H1 (cell line): ENCODE results near the gene C1S. TPM values are rescaled to one million over a fixed set of nuclear protein-coding genes. Genes with fewer than 3 reads are reported as not detected.

Experiments used
- CTCF ChIA-PET: fragments of 300-600 bp; sonication (Branson Sonifier 250); formaldehyde crosslinking; loops from one replicate; lab custom pipeline; 2021; ENCODE audit not compliant: partially characterized antibody; lab: Charles Lee
- POLR2A ChIA-PET: fragments of 300-600 bp; sonication (Branson Sonifier 250); formaldehyde crosslinking; loops from one replicate; lab custom pipeline; 2021; ENCODE audit warnings: inconsistent platforms; ENCODE audit not compliant: partially characterized antibody; lab: Charles Lee
- DNase-seq, 2 experiments: peaks; one replicate each; pipeline versions ENCODE4 v3.0.0 to v3.0.0-alpha.2; 2010 to 2022; ENCODE audit warnings: low spot score in 2 of 2, low read depth in 1 of 2, mixed read lengths in 1 of 2
- FAIRE-seq: peaks from 2 replicates; lab custom pipeline; 2011; peaks lifted over from hg19 to GRCh38; lab: Jason Lieb, UNC
- H2AFZ ChIP-seq: 2 replicates; pipeline ENCODE4 v1.8.1; 2012; ENCODE audit warnings: low read length, inconsistent platforms
- H2AK5ac ChIP-seq: 2 replicates; pipeline ENCODE4 v1.6.1; 2013; ENCODE audit warnings: low read depth, low read length
- H2BK120ac ChIP-seq: replicated peaks from 2 replicates; pipeline ENCODE3; 2013; ENCODE audit warnings: low read depth, low read length, inconsistent platforms
- H2BK12ac ChIP-seq: 2 replicates; pipeline ENCODE4 v1.6.1; 2013; ENCODE audit warnings: low read depth, low read length
- H2BK15ac ChIP-seq: 2 replicates; pipeline ENCODE4 v1.6.1; 2013; ENCODE audit warnings: low read length
- H2BK20ac ChIP-seq: 2 replicates; pipeline ENCODE4 v1.6.1; 2013; ENCODE audit warnings: low read length
- H2BK5ac ChIP-seq: 2 replicates; pipeline ENCODE4 v1.6.1; 2013; ENCODE audit warnings: low read depth, low read length
- H3K14ac ChIP-seq: 2 replicates; pipeline ENCODE4 v1.6.1; 2013; ENCODE audit warnings: inconsistent platforms; ENCODE audit not compliant: insufficient read length
- H3K18ac ChIP-seq: 2 replicates; pipeline ENCODE4 v1.6.1; 2013; ENCODE audit warnings: low read length; ENCODE audit errors: extremely low read depth
- H3K23ac ChIP-seq: 2 replicates; pipeline ENCODE4 v1.6.1; 2013; ENCODE audit warnings: inconsistent platforms; ENCODE audit not compliant: insufficient read length
- H3K23me2 ChIP-seq: 2 replicates; pipeline ENCODE4 v1.6.1; 2013; ENCODE audit warnings: low read depth, low read length
- H3K27ac ChIP-seq: 2 replicates; pipeline ENCODE4 v1.6.1; 2011; ENCODE audit warnings: low read depth, low read length, inconsistent platforms
- H3K27me3 ChIP-seq, 4 experiments: replicated peaks in 1 of 4; 1 replicate in 1 of 4; 2 replicates in 3 of 4; pipeline versions ENCODE4 v1.6.1 to v1.8.1; 2011 to 2013; ENCODE audit warnings: low read length in 3 of 4, mild to moderate bottlenecking in 3 of 4, inconsistent platforms in 2 of 4, mixed read lengths in 2 of 4, moderate library complexity in 1 of 4; ENCODE audit not compliant: control insufficient read depth in 3 of 4, insufficient read depth in 3 of 4; ENCODE audit errors: extremely low read depth in 1 of 4
- H3K36me3 ChIP-seq, 4 experiments: 2 replicates each; pipeline versions ENCODE4 v1.6.1 to v1.8.1; 2011 to 2013; ENCODE audit warnings: mild to moderate bottlenecking in 4 of 4, low read length in 3 of 4, moderate library complexity in 2 of 4, control low read depth in 1 of 4, inconsistent platforms in 1 of 4; ENCODE audit not compliant: insufficient read depth in 4 of 4, control insufficient read depth in 2 of 4
- H3K4ac ChIP-seq: replicated peaks from 2 replicates; pipeline ENCODE3; 2013; ENCODE audit warnings: low read length, low read depth, mixed read lengths, inconsistent platforms; ENCODE audit not compliant: insufficient read length
- H3K4me1 ChIP-seq, 4 experiments: replicated peaks in 1 of 4; 1 replicate in 1 of 4; 2 replicates in 3 of 4; pipeline versions ENCODE4 v1.6.1 to v1.8.1; 2011 to 2013; ENCODE audit warnings: low read length in 3 of 4, inconsistent platforms in 2 of 4, mixed read lengths in 1 of 4; ENCODE audit not compliant: insufficient read depth in 4 of 4, control insufficient read depth in 3 of 4
- H3K4me2 ChIP-seq, 2 experiments: 2 replicates each; pipeline versions ENCODE4 v1.6.1 to v1.8.1; 2011 to 2013; ENCODE audit warnings: low read depth in 2 of 2, low read length in 2 of 2, control low read depth in 1 of 2, inconsistent platforms in 1 of 2, mild to moderate bottlenecking in 1 of 2; ENCODE audit not compliant: insufficient read depth in 1 of 2
- H3K4me3 ChIP-seq, 4 experiments: fragments of 200-600, 300-600 bp in 1 of 4; sonication (generic), shearing (Covaris generic), sonication (Bioruptor Twin) in 1 of 4; 2 replicates each; pipeline versions ENCODE4 v1.5.1 to v1.8.1; 2011 to 2016; ENCODE audit warnings: low read length in 4 of 4, low read depth in 3 of 4, control low read depth in 2 of 4, inconsistent platforms in 2 of 4, mild to moderate bottlenecking in 2 of 4, mixed read lengths in 1 of 4, moderate library complexity in 1 of 4; ENCODE audit not compliant: insufficient read depth in 2 of 4; ENCODE audit errors: extremely low read depth in 1 of 4
- H3K56ac ChIP-seq: replicated peaks from 2 replicates; pipeline ENCODE3; 2013; ENCODE audit warnings: low read depth, mild to moderate bottlenecking, mixed read lengths, low read length, inconsistent platforms; ENCODE audit not compliant: insufficient read length
- H3K79me1 ChIP-seq: 2 replicates; pipeline ENCODE4 v1.6.1; 2013; ENCODE audit warnings: low read depth, low read length, control low read depth
- H3K79me2 ChIP-seq, 2 experiments: 2 replicates each; pipeline versions ENCODE4 v1.6.1 to v1.8.1; 2012 to 2013; ENCODE audit warnings: low read length in 2 of 2, mild to moderate bottlenecking in 2 of 2, inconsistent platforms in 1 of 2; ENCODE audit not compliant: insufficient read depth in 2 of 2, control insufficient read depth in 1 of 2
- H3K9ac ChIP-seq, 4 experiments: replicated peaks in 1 of 4; 1 replicate in 1 of 4; 2 replicates in 3 of 4; pipeline versions ENCODE4 v1.6.1 to v1.8.1; 2011 to 2013; ENCODE audit warnings: low read depth in 3 of 4, low read length in 3 of 4, control low read depth in 2 of 4, mild to moderate bottlenecking in 2 of 4, moderate library complexity in 2 of 4, inconsistent platforms in 1 of 4; ENCODE audit errors: extremely low read depth in 1 of 4
- H3K9me3 ChIP-seq, 2 experiments: 2 replicates each; pipeline versions ENCODE4 v1.6.1 to v1.8.1; 2012 to 2013; ENCODE audit warnings: mild to moderate bottlenecking in 2 of 2, moderate library complexity in 2 of 2, control low read depth in 1 of 2, inconsistent platforms in 1 of 2, low read depth in 1 of 2, low read length in 1 of 2, mixed read lengths in 1 of 2; ENCODE audit not compliant: insufficient read depth in 2 of 2
- H4K20me1 ChIP-seq, 2 experiments: replicated peaks in 1 of 2; 2 replicates each; pipeline versions ENCODE3 to v1.8.1; 2011 to 2013; ENCODE audit warnings: inconsistent platforms in 2 of 2, low read length in 2 of 2, mild to moderate bottlenecking in 1 of 2; ENCODE audit not compliant: insufficient read depth in 2 of 2, control insufficient read depth in 1 of 2
- H4K5ac ChIP-seq: 2 replicates; pipeline ENCODE4 v1.6.1; 2013; ENCODE audit warnings: low read length, low read depth, mixed read lengths, inconsistent platforms; ENCODE audit not compliant: insufficient read length
- H4K8ac ChIP-seq: 2 replicates; pipeline ENCODE4 v1.8.0; 2013; ENCODE audit warnings: mild to moderate bottlenecking, moderate library complexity, low read length, inconsistent platforms; ENCODE audit not compliant: insufficient read depth; ENCODE audit errors: extremely low read depth
- H4K91ac ChIP-seq: replicated peaks from 2 replicates; pipeline ENCODE3; 2013; ENCODE audit warnings: low read length, mixed read lengths, inconsistent platforms; ENCODE audit not compliant: insufficient read length
- TBP ChIP-seq: IDR thresholded peaks from 2 replicates; pipeline ENCODE4 v1.6.1; 2011; ENCODE audit warnings: low read depth, low read length, improper control_type of control experiment
- WGBS, 2 experiments: shearing (Covaris generic) in 1 of 2; methylation state at CpG; one replicate each; pipeline versions ENCODE4 v1.1.6 to v1.1.7; 2013 to 2015; ENCODE audit warnings: low lambda C conversion rate in 2 of 2, mixed read lengths in 2 of 2, inconsistent platforms in 1 of 2, low coverage in 1 of 2, missing lambda C conversion rate in 1 of 2; ENCODE audit not compliant: insufficient replicate concordance in 2 of 2, insufficient coverage in 1 of 2, insufficient read length in 1 of 2; ENCODE audit errors: extremely low coverage in 1 of 2, missing lambda C conversion rate in 1 of 2; 5-methylcytosine and 5-hydroxymethylcytosine counted together
- polyA plus RNA-seq, 7 experiments: library from polyadenylated mRNA; depleted of rRNA in 3 of 7; stranded (reverse) in 5 of 7; unstranded in 2 of 7; fragments of >200 nt in 5 of 7; fragments of 200-250 nt in 2 of 7; gene quantifications; 1 replicate in 5 of 7; 2 replicates in 1 of 7; 4 replicates in 1 of 7; pipeline versions ENCODE4 v1.2.1 to v1.2.3, GENCODE V29; 2011 to 2013; ENCODE audit warnings: missing spikeins in 2 of 7, mixed read lengths in 2 of 7
- total RNA-seq: library from RNA; stranded (reverse); fragmentation: NEBNext Ultra II Directional; extraction: Animal tissue kit (Norgen Biotek cat#: 25700); gene quantifications from 2 replicates; pipeline ENCODE4 v1.2.1, GENCODE V29; 2021

Gene C1S
- total and polyA plus RNA-seq, 2 of the 8 experiments (the other 6 are each of a cell fraction or from before 2014, with no cell fraction given), result 4.4 to 7.3 TPM

GRCh38 chr12:7081037-7081436 is 20.5 kb downstream of the C1S start:
- H3K18ac ChIP-seq, result no peak overlapping the region; the same call in 1 of the 2 replicates
- no peak overlapping the region for H4K5ac ChIP-seq
- no peak overlapping the region for H4K8ac ChIP-seq
- H3K4me1 ChIP-seq, result no peaks in the 10 kb centered on the region
- no peak for FAIRE-seq
- no peak overlapping the region for H3K4me3 ChIP-seq
- H3K56ac ChIP-seq, result no peak overlapping the region
- no peak overlapping the region for H4K91ac ChIP-seq
- no peak overlapping the region for H2BK5ac ChIP-seq
- no peak overlapping the region for H2AFZ ChIP-seq
- H3K9ac ChIP-seq, result no peak overlapping the region
- H3K36me3 ChIP-seq, result peaks cover 0 to 9% (median 3%) of the 10 kb centered on the region in 4 experiments; a peak in 2 of 8 replicates
- 96% methylated on average over 12 of the region's 14 CpGs; no CpG with 5 or more reads in 1 of the 2 experiments for WGBS, 2 experiments
- peaks cover 0 to 14% of the 10 kb centered on the region in 2 experiments for H4K20me1 ChIP-seq
- no peak overlapping the region for H2BK120ac ChIP-seq
- H3K23ac ChIP-seq, result no peak overlapping the region
- H3K79me2 ChIP-seq, result no peaks in the 10 kb centered on the region
- DNase-seq, result no peak
- no peak overlapping the region for H3K14ac ChIP-seq
- no peak for TF ChIP-seq TBP
- H2BK12ac ChIP-seq, result no peak overlapping the region
- H2BK15ac ChIP-seq, result no peak overlapping the region
- H3K27me3 ChIP-seq, result no peaks in the 10 kb centered on the region
- ChIA-PET POLR2A (interaction anchor here (0.8 to 1.2 kb wide), 4 partner anchors 8 to 108 kb away, joined by 3 to 4 read pairs (median 3); no protein-coding TSS in a partner anchor), CTCF (interaction anchor here (0.6 to 2.9 kb wide), 3 partner anchors 8 to 28 kb away, joined by 3 to 20 read pairs (median 5); partner anchors contain the start of gene C1RL)
- no peak overlapping the region for H3K4ac ChIP-seq
- no peaks in the 10 kb centered on the region for H3K79me1 ChIP-seq
- no peak overlapping the region for H3K27ac ChIP-seq
- no peak overlapping the region for H2AK5ac ChIP-seq
- no peak overlapping the region for H2BK20ac ChIP-seq
- peaks cover 0 to 3% of the 10 kb centered on the region in 2 experiments; a peak in 1 of 4 replicates for H3K9me3 ChIP-seq
- no peak overlapping the region for H3K4me2 ChIP-seq
- peaks cover 16% of the 10 kb centered on the region; the same call in 1 of the 2 replicates for H3K23me2 ChIP-seq
